HepG2 (cell line): ENCODE data around the gene ZFAND2B. TPM values are rescaled to one million over a fixed set of nuclear protein-coding genes. Genes with fewer than 3 reads are reported as not detected.

ENCODE experiments used
- AKNA ChIP-seq: sonication (generic); formaldehyde crosslinking; IDR thresholded peaks from 2 replicates; pipeline ENCODE4 v1.4.0; 2020; ENCODE audit warnings: missing genetic modification reagents, borderline replicate concordance
- CSRNP1 ChIP-seq: sonication (generic); formaldehyde crosslinking; IDR thresholded peaks from 2 replicates; pipeline ENCODE4 v1.8.1; 2023; ENCODE audit warnings: mild to moderate bottlenecking, missing genetic modification reagents
- ELF3 ChIP-seq: IDR thresholded peaks from 2 replicates; pipeline ENCODE4 v1.6.1; 2016; ENCODE audit warnings: missing genetic modification reagents, missing compliant biosample characterization
- GRHL1 ChIP-seq: sonication (generic); formaldehyde crosslinking; conservative IDR thresholded peaks from 2 replicates; pipeline ENCODE4 v1.8.0; 2022; ENCODE audit warnings: missing genetic modification reagents
- THAP11 ChIP-seq: IDR thresholded peaks from 2 replicates; pipeline ENCODE4 v1.6.1; 2016; ENCODE audit warnings: missing biosample characterization, missing genetic modification reagents
- ZBTB14 ChIP-seq: sonication (generic); formaldehyde crosslinking; IDR thresholded peaks from 2 replicates; pipeline ENCODE4 v1.4.0; 2020; ENCODE audit warnings: missing genetic modification reagents
- ZBTB4 ChIP-seq: sonication (generic); formaldehyde crosslinking; IDR thresholded peaks from 2 replicates; pipeline ENCODE4 v1.4.0; 2020; ENCODE audit warnings: missing genetic modification reagents, mild to moderate bottlenecking, borderline replicate concordance
- ZNF18 ChIP-seq: sonication (generic); formaldehyde crosslinking; IDR thresholded peaks from 2 replicates; pipeline ENCODE4 v1.8.0; 2022; ENCODE audit warnings: mild to moderate bottlenecking, missing genetic modification reagents; ENCODE audit not compliant: insufficient replicate concordance
- ZNF225 ChIP-seq: sonication (generic); formaldehyde crosslinking; IDR thresholded peaks from 2 replicates; pipeline ENCODE4 v1.4.0; 2020; ENCODE audit warnings: mild to moderate bottlenecking, missing genetic modification reagents
- ZNF431 ChIP-seq: sonication (generic); formaldehyde crosslinking; IDR thresholded peaks from 2 replicates; pipeline ENCODE4 v1.9.0; 2022; ENCODE audit warnings: missing genetic modification reagents, low read depth, mild to moderate bottlenecking, borderline replicate concordance
- polyA plus RNA-seq, 8 experiments: library from polyadenylated mRNA; depleted of rRNA in 3 of 8; stranded (reverse) in 7 of 8; unstranded in 1 of 8; fragments of >200 nt; fragmentation: Illumina TruSeq in 4 of 8; extraction: Trizol in 4 of 8; gene quantifications; 2 replicates each; pipeline versions ENCODE4 v1.2.1 to v1.2.3, GENCODE V29; 2011 to 2016; ENCODE audit warnings: low read depth in 4 of 8, missing spikeins in 1 of 8, mixed read lengths in 1 of 8; ENCODE audit not compliant: insufficient read depth in 1 of 8
- total RNA-seq, 5 experiments: library from RNA; depleted of rRNA; stranded (reverse); fragments of >200 nt; fragmentation: Illumina TruSeq; extraction: Trizol; gene quantifications; 2 replicates each; pipeline ENCODE4 v1.2.3, GENCODE V29; 2016; ENCODE audit warnings: low read depth in 1 of 5

The ZFAND2B gene
- total and polyA plus RNA-seq, 2 of the 13 experiments (the other 11 are each of a cell fraction or from before 2014, with no cell fraction given), result 53.3 to 115 TPM

GRCh38 chr2:219230059-219230540 is 23.5 kb downstream of the ZFAND2B start (continued):
- TF ChIP-seq AKNA (CRISPR knock-in tag) (0 out of 2 replicates have a peak, but pooled peaks have one; percentile 36), ZNF18 (CRISPR knock-in tag) (no peak), ZNF225 (CRISPR knock-in tag) (peak; percentile 41; the same call in 1 of the 2 replicates), ELF3 (CRISPR knock-in tag) (peak; percentile 82), CSRNP1 (peak; percentile 39; the same call in 1 of the 2 replicates), ZNF431 (CRISPR knock-in tag) (no peak), ZBTB4 (0 out of 2 replicates have a peak, but pooled peaks have one; percentile 21), THAP11 (CRISPR knock-in tag) (no peak), ZBTB14 (CRISPR knock-in tag) (no peak), GRHL1 (no peak)
